HG03175 (cell line): ENCODE measurements around the gene ACOT2.
A peak's percentile ranks its signal among the peaks of the same experiment; 100 is the strongest.
"Not testable (repeated sequence)": the region's sequence is repeated elsewhere in the genome, so short reads cannot be mapped to it uniquely, and the experiment has no call there.

Experiments
- ATAC-seq: cut with Tn5 transposase; IDR thresholded peaks from one replicate; pipeline ENCODE4 v1.9.1; 2021; ENCODE audit warnings: mild to moderate bottlenecking, moderate library complexity; ENCODE audit not compliant: unreplicated experiment

Gene ACOT2

DNA sequence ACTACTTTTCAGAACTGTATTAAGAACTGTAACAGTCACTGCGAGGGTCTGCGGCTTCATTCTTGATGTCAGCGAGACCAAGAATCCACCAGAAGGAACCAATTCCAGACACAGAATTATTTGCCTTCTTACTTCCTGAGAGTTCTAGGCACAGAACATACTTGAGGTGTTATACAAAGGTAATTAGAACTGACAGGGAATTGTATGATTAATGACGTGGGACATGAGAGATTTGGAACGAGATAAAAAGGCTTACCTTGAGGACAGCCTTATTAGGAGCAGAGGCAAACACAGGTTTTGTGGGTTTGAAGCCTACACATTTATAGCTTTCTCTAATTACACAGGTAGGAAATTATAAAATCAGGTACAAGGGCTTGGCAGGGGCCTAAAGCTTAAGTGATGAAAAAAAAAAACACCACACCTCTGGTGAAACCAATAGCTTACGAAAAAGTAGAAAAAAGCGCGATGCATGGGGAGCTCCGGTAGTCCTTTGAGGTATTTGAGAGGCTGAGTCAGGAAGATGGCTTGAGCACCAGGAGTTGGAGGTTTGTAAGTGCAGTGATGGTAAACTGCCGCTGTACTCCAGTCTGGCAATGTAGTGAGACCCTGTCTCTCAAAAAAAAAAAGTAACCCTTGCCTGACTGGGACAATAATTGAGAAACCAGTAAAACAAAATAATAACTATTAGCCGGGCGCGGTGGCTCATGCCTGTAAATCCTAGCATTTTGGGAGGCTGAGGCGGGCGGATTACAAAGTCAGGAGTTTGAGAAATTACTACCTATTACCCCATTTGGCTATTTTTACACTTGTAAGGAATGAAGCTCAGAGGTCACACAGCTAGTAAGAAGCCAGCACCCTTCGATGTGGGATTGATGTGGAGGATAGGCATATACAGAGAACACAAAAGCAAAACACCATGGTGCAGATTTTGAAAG lies 795 bp upstream of the ACOT2 start:
- ATAC-seq = no peak

DNA sequence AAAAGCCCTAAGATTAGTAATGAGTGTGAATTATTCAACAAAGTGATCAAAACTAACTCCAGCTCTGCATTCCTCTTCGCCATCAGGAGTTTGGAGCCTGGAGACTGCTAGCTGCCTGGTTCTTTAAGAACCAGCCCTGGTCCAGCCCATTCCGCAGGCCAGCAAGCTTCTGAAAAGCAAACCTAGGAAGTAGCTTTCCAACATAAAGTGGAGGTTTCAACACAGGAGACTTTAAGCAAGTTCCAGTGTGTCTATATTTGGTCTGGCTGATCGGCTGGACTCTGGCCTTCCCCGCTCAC lies 178 bp upstream of the ACOT2 start:
- not testable (repeated sequence) for ATAC-seq

DNA sequence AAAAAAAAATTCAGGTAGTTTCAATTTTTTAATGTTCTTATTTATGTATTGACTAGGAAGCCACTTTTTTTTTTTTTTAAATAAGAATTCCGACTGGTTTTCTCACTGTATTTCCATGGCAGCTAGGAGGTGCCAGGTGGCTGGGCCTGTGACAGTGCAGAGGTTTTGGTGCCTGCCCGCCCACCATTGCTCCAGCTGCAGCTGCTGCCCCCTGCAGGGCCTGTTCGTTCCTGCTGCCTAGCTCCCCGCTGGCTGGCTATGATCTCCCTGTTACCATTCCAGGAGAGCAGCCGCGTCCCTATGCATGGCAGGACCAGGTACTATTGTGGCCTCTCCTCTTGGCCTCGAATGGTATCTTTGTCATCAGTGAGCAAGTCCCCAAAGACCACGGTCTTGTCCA lies 1.9 kb downstream of the ACOT2 start:
- ATAC-seq = not testable (repeated sequence)

DNA sequence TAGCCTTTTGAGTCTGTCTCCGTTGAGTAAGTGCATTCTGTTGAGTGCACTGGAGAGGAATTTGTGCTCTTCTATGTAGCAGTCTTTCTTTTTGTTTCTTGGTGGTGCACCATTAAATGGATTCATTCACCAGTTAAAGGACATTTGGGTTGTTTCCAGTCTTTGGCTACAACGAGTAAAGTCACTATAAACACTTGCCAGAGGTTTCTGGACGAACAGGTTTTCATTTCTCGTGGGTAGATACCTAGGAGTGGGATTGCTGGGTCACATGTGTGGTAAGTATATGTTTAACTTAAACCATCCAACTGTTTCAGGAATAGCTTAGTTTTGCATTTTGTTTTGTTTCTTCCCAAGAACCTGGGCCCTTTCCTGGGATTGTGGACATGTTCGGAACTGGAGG lies 4.0 kb downstream of the ACOT2 start:
- ATAC-seq = not testable (repeated sequence)

DNA sequence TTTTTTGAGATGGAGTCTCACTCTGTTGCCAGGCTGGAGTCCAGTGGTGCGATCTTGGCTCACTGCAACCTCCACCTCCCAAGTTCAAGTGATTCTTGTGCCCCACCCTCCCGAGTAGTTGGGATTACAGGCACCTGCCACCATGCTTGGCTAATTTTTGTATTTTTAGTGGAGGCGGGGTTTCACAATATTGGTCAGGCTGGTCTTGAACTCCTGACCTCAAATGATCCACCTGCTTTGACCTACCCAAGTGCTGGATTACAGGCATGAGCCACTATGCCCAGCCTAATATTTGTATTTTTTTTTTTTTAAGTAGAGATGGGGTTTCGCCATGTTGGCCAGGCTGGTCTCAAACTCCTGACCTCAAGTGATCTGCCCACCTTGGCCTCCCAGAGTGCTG lies 4.7 kb downstream of the ACOT2 start:
- ATAC-seq = not testable (repeated sequence)

DNA sequence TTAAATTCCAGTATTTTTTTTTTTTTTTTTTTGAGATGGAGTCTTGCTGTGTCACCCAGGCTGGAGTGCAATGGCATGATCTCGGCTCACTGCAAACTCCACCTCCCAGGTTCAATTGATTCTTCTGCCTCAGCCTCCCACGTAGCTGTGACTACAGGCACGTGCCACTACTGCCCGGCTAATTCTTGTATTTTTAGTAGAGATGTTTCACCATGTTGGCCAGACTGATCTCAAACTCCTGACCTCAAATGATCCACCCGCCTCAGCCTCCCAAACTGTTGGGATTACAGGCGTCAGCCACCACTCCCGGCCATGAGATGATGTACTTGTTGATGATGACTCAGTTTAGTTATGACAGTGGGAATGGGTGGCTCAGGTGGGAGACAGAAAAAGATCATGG lies 5.2 kb downstream of the ACOT2 start:
- ATAC-seq = not testable (repeated sequence)

DNA sequence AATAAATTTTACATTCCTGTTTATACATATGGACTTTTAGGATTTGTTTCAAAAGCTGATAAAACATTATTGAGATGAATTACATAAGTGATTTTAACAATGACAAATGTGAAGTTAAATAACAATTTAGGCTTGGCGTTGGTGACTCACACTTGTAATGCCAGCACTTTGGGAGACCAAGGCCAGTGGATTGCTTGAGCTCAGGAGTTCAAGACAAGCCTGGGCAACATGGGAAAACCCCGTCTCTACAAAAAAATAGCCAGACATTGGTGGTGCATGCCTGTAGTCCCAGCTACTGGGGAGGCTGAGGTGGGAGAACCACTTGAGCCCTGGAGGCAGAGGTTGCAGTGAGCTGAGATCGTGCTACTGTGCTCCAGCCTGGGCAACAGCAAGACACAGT lies 7.4 kb downstream of the ACOT2 start:
- ATAC-seq = no peak

DNA sequence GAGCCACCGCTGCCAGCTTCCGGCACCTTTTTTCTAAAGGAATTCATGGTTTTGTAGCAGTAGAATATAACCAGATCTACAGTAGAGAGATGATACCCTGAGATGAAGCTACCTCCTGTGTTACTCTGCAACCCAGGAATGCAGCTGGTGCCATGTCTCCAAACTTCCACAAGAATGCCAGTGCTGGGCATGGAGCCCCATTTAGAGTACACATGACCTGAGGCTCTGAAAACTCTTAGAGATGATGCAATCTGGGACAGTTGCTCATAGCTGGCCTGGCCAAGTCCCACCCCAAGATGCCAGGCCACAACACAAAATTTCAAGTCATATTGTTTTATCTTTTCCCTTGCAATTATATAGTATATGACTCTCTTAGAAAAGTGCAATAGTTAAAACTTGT lies 8.2 kb downstream of the ACOT2 start:
- ATAC-seq = not testable (repeated sequence)

DNA sequence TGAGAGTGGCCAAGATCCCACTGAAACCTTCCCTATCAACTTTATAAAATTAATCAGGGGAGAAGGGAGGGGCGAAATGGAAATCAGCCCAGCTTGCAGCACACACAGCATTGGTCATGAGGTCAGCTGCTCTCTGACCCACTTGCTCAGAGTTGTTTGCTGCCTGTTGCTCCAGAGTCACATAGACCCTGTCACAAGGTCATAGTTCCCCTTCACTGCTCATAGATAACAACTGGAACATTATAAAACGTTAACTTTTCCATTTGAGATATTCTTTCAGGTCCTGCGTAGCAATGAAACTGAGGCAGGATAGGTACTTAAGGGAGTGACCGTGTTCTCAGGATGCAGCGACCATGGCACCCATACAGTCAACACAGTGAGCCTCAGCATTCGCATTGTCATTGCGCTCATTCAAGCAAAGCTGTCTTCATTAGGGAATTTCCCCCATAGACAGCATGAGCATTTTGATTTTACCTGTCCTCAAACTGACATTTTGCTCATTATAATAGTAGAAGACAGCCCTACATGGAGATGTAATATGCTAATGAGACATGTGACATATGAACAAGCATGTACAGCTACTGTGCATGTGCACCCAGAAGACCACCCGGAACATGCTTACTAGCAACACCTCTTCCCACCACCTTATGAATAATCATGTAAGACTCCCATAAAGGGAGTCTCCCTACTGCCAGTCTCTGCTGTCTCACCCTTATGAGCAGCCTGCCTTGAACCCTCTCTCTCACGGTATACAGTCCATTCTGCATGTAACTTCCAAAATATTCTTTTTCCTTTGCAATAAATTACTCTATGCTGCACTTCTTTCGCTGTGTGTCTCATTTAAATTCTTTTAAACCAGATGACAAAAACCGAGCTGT lies 13.3 kb downstream of the ACOT2 start:
- not testable (repeated sequence) for ATAC-seq

DNA sequence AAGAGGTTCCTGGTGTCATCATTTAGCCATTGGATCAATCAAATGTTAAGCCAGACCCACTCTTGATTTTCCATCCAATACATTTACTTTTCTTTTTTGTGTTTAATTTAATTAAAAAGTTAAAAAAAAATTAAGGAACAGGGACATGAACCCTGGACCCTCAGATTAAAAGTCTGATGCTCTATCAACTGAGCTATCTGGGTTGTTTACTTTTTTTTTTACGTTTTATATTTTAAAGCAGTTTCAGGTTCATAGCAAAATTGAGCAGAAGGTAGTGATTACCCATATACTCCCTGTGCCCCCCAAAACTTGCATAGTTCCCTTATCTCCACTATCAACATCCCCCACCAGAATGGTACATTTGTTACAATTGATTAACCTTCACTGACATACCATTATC lies 19.7 kb downstream of the ACOT2 start:
- ATAC-seq = no peak

DNA sequence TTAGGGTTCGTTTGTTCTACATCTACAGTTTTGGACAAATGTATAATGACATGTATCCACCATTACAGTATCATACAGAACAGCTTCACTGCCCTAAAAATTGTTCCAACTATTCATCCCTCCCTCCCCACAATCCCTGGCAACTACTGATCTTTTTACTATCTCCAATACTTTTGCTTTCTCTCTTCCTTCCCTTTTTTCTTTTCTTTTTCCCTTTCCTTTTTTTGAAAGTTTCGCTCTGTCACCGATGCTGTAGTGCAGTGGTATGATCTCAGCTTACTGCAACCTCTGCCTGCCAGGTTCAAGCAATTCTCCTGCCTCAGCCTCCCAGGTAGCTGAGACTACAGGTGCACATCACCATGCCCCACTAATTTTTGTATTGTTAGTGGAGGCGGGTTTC lies 20.1 kb downstream of the ACOT2 start:
- no peak for ATAC-seq

DNA sequence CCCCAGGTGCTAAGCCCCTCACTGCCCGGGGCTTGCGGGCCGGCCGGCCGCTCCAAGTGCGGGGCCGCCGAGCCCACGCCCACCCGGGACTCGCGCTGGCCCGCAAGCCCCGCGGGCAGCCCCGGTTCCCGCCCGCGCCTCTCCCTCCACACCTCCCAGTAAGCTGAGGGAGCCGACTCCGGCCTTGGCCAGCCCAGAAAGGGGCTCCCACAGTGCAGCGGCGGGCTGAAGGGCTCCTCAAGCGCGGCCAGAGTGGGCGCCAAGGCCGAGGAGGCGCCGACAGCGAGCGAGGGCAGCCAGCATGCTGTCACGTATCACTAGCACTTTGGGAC lies 21.6 kb downstream of the ACOT2 start:
- not testable (repeated sequence) for ATAC-seq

DNA sequence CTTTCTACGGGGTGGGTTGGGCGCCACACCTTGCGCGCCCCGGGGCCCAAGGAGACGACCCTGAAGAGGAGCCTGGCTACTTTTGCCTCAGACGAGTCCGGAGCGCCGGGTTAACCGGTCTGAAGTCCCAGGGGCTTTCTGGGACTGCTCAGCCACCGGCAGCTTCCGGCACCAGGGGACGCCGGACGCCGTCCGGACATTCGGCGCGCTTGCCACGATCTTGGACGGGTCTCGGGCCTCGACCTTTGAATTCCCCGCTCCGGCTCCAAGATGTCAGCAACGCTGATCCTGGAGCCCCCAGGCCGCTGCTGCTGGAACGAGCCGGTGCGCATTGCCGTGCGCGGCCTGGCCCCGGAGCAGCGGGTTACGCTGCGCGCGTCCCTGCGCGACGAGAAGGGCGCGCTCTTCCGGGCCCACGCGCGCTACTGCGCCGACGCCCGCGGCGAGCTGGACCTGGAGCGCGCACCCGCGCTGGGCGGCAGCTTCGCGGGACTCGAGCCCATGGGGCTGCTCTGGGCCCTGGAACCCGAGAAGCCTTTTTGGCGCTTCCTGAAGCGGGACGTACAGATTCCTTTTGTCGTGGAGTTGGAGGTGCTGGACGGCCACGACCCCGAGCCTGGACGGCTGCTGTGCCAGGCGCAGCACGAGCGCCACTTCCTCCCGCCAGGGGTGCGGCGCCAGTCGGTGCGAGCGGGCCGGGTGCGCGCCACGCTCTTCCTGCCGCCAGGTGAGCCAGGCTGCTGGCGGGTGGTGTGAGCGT lies 22.9 kb downstream of the ACOT2 start, which contains the start of gene ACOT4:
Gene ACOT4, plus strand, starts transcription at position 184 of the 760 bp plus-strand sequence. Its CDS starts 87 bp downstream, at position 271.
- no peak for ATAC-seq

DNA sequence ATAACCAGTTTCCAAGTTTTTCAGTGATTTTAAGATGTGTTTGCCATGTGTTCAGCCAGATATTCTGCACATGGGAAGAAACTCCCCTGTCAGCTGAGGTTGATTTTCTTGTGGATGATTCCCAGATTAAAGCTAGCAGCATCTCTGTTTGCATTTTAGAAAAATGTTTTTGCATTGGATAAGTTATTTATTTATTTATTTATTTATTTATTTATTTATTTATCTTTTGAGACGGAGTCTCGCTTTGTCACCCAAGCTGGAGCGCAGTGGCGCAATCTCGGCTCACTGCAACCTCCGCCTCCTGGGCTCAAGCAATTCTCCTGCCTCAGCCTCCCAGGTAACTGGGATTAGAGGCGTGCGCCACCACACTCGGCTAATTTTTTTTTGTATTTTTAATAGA lies 25.5 kb downstream of the ACOT2 start:
- no peak for ATAC-seq

DNA sequence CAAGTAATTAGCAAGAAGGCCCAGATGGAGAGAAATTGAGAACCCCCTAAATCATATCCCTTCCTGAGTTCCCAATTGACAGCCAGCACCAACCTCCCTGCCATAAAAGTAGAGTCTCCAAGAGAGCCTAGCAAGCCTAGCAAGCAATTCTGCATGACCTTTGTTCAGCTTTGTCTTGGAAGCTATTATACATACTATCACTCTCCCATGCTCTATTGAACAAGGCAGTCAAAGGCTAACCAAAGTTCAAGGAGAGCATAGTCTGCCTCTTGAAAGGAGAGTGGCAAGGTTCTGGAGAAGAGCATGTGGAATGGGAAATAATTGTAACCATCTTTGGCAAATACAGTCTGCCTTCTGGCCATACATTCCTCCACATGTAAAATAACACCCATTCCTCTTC lies 30.5 kb downstream of the ACOT2 start:
- no peak for ATAC-seq

DNA sequence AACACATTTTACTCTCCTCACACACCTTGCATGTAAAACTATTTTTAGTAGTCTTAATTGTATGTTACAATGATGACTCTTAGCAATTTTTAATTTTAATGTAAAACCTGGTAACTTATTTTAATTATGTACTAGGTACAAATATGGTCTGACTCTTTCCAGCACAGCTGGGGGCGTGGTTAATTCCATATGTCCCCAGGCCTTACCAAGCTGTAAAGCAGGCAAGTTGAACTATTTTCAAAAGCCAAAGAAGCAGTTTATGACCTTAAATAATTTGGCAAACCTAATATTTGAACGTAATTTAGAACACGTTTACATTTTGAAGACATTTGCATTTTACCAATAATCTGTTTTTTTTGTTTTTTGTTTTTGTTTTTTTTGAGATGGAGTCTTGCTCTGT lies 34.0 kb downstream of the ACOT2 start:
- ATAC-seq = no peak

DNA sequence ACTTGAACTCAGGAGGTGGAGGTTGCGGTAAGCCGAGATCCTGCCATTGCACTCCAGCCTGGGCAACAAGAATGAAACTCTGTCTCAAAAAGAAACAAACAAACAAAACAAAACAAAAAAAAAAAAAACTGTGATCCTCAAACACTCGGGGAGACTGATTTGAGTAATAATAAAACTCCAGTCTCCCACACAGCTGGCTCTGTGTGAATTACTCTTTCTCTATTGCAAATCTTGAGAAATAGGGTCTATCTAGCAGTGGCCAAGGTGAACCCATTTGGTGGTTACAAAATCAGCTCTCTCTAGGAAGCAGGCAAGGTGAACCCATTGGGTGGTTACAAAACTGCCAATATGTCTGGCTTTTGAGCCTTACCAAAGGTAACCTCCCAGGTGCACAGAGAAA lies 37.3 kb downstream of the ACOT2 start:
- no peak for ATAC-seq

DNA sequence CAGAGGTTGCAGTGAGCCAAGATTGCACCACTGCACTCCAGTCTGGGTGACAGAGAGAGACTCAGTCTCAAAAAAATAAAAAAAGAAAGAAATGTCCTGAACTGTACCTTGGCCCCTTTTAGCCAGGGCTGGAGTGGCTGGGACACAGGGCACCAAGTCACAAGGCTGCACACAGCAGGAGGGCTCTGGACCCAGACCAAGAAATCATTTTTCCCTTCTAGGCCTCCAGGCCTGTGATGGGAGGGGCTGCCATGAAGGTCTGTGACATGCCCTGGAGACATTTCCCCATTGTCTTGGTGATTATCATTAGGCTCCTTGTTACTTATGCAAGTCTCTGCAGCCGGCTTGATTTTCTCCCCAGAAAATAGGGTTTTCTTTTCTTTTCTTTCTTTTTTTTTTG lies 38.2 kb downstream of the ACOT2 start:
- no peak for ATAC-seq

DNA sequence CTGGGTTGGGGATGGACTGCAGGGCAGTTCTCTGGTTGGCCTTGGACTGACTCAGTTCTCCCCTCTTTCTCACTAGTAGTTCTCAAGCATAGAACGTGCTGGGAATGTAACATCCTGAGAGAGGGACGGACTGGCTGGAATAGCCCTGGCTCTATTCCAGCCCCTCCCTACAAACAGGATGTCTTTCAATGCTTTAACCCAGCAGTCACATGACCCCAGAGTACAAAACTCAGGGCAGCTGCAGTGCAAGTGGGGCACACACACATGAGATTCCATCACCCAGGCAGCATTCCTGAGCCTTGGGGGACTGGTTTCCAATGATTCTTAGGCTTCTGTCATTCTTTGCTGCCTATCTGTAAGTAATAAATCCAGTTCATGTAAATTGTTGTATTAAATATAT lies 41.7 kb downstream of the ACOT2 start:
- no peak for ATAC-seq

DNA sequence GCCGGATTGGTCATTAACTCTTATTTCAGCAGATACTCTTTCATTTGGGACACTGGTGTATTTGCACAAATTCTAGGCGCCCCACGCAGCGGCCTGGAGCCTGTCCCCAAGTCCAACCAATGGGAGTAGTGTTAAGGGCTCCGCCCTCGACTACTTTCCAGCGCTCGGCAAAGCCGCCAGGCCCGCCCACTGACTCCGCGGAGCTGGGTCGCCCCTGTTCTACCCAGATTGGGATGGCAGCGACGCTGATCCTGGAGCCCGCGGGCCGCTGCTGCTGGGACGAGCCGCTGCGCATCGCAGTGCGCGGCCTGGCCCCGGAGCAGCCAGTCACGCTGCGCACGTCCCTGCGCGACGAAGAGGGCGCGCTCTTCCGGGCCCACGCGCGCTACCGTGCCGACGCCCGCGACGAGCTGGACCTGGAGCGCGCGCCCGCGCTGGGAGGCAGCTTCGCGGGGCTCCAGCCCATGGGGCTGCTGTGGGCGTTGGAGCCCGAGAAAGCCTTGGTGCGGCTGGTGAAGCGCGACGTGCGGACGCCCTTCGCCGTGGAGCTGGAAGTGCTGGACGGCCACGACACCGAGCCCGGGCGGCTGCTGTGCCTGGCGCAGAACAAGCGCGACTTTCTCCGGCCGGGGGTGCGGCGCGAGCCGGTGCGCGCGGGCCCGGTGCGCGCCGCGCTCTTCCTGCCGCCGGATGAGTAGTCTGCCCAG lies 43.5 kb downstream of the ACOT2 start, which contains the start of gene ACOT6:
Gene ACOT6, plus strand, starts transcription at position 179 of the 707 bp plus-strand sequence. Its CDS starts 55 bp downstream, at position 234.
- ATAC-seq = peak; percentile 83

DNA sequence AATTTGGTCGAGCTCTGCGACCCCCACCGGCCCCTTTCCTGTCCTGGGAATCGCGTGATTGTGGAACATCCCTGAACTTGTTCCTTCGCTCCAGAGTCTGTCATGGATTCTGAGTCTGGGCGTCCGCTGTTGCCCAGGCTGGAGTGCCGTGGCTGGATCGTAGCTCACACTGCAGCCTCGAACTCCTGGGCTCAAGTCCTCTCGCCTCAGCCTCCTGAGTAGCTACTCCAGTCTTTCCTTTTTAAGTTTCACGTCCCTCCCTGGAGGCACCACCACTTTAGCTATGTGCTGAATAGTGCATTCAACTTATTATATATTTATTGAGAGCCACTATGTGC lies 44.0 kb downstream of the ACOT2 start:
- no peak for ATAC-seq
